H9 (cell line): ENCODE results near the gene ZNF346. TPM values are rescaled to one million over a fixed set of nuclear protein-coding genes. Genes with fewer than 3 reads are reported as not detected.

Experiments
- DNase-seq: peaks from one replicate; pipeline ENCODE4 v3.0.0-alpha.2; 2017
- H2AFZ ChIP-seq: one replicate; pipeline ENCODE4 v1.6.1; 2013; ENCODE audit warnings: mild to moderate bottlenecking, low read length, control low read depth, moderate library complexity
- H2AK5ac ChIP-seq: 2 replicates; pipeline ENCODE4 v1.6.1; 2013; ENCODE audit warnings: low read length, control low read depth, mixed read lengths; ENCODE audit not compliant: insufficient read length
- H2BK120ac ChIP-seq: one replicate; pipeline ENCODE4 v1.6.1; 2013; ENCODE audit warnings: low read depth, mild to moderate bottlenecking, low read length, control low read depth, inconsistent platforms; ENCODE audit not compliant: poor library complexity, severe bottlenecking
- H2BK12ac ChIP-seq: 2 replicates; pipeline ENCODE4 v1.6.1; 2013; ENCODE audit warnings: low read length, control low read depth, mixed read lengths, low read depth; ENCODE audit not compliant: insufficient read length
- H2BK15ac ChIP-seq: 2 replicates; pipeline ENCODE4 v1.6.1; 2013; ENCODE audit warnings: low read depth, low read length, control low read depth
- H2BK20ac ChIP-seq: one replicate; pipeline ENCODE4 v1.6.1; 2013; ENCODE audit warnings: low read depth, mild to moderate bottlenecking, low read length, control low read depth, inconsistent platforms; ENCODE audit not compliant: poor library complexity, severe bottlenecking
- H2BK5ac ChIP-seq: 2 replicates; pipeline ENCODE4 v1.6.1; 2013; ENCODE audit warnings: low read length, control low read depth, mixed read lengths; ENCODE audit not compliant: insufficient read length
- H3K14ac ChIP-seq: 2 replicates; pipeline ENCODE4 v1.6.1; 2013; ENCODE audit warnings: low read length, control low read depth; ENCODE audit not compliant: insufficient read depth
- H3K18ac ChIP-seq: 2 replicates; pipeline ENCODE4 v1.6.1; 2013; ENCODE audit warnings: low read depth, mild to moderate bottlenecking, mixed read lengths, low read length, control low read depth; ENCODE audit not compliant: insufficient read length
- H3K23ac ChIP-seq: 2 replicates; pipeline ENCODE4 v1.6.1; 2013; ENCODE audit warnings: low read length, control low read depth, mixed read lengths, low read depth; ENCODE audit not compliant: insufficient read length
- H3K23me2 ChIP-seq: 2 replicates; pipeline ENCODE4 v1.6.1; 2013; ENCODE audit warnings: low read depth, mild to moderate bottlenecking, mixed read lengths, low read length, control low read depth; ENCODE audit not compliant: insufficient read length, poor library complexity, severe bottlenecking
- H3K27ac ChIP-seq: 2 replicates; pipeline ENCODE4 v1.5.1; 2013; ENCODE audit warnings: low read length, control low read depth, mixed read lengths, low read depth; ENCODE audit not compliant: insufficient read length
- H3K27me3 ChIP-seq: 2 replicates; pipeline ENCODE4 v1.6.1; 2013; ENCODE audit warnings: low read length, control low read depth, inconsistent platforms; ENCODE audit not compliant: insufficient read depth
- H3K4ac ChIP-seq: 2 replicates; pipeline ENCODE4 v1.6.1; 2013; ENCODE audit warnings: low read depth, mild to moderate bottlenecking, control low read depth, inconsistent platforms, low read length, moderate library complexity
- H3K4me1 ChIP-seq: 2 replicates; pipeline ENCODE4 v1.6.1; 2013; ENCODE audit warnings: low read length, control low read depth, inconsistent platforms; ENCODE audit not compliant: insufficient read depth
- H3K4me2 ChIP-seq: 2 replicates; pipeline ENCODE4 v1.6.1; 2013; ENCODE audit warnings: low read length, control low read depth, mixed read lengths; ENCODE audit not compliant: insufficient read length, insufficient read depth
- H3K56ac ChIP-seq: 2 replicates; pipeline ENCODE4 v1.6.1; 2013; ENCODE audit warnings: low read depth, mild to moderate bottlenecking, mixed read lengths, low read length, control low read depth; ENCODE audit not compliant: insufficient read length
- H3K79me1 ChIP-seq: 2 replicates; pipeline ENCODE4 v1.6.1; 2013; ENCODE audit warnings: low read depth, mild to moderate bottlenecking, moderate library complexity, low read length, control low read depth, inconsistent platforms; ENCODE audit not compliant: insufficient read depth, poor library complexity, severe bottlenecking
- H3K79me2 ChIP-seq: 2 replicates; pipeline ENCODE4 v1.6.1; 2013; ENCODE audit warnings: low read length, control low read depth, inconsistent platforms; ENCODE audit not compliant: insufficient read depth
- H3K9ac ChIP-seq: 2 replicates; pipeline ENCODE4 v1.6.1; 2013; ENCODE audit warnings: low read length, control low read depth, mixed read lengths; ENCODE audit not compliant: insufficient read length; ENCODE audit errors: extremely low read depth
- H3K9me3 ChIP-seq: one replicate; pipeline ENCODE4 v1.6.1; 2013; ENCODE audit warnings: low read depth, low read length, inconsistent platforms; ENCODE audit not compliant: control insufficient read depth
- H3T11ph ChIP-seq: one replicate; pipeline ENCODE4 v1.6.1; 2013; ENCODE audit warnings: mild to moderate bottlenecking, low read length, control low read depth, inconsistent platforms
- H4K20me1 ChIP-seq: one replicate; pipeline ENCODE4 v1.6.1; 2013; ENCODE audit not compliant: control insufficient read depth, insufficient read length, insufficient read depth
- H4K5ac ChIP-seq: 2 replicates; pipeline ENCODE4 v1.6.1; 2013; ENCODE audit warnings: low read depth, mild to moderate bottlenecking, mixed read lengths, low read length, control low read depth; ENCODE audit not compliant: insufficient read length
- H4K8ac ChIP-seq: replicated peaks from 2 replicates; pipeline ENCODE4 v1.6.1; 2013; ENCODE audit warnings: low read length, control low read depth, mixed read lengths, low read depth; ENCODE audit not compliant: insufficient read length
- H4K91ac ChIP-seq: 2 replicates; pipeline ENCODE4 v1.6.1; 2013; ENCODE audit warnings: low read depth, mild to moderate bottlenecking, moderate library complexity, mixed read lengths, low read length, control low read depth; ENCODE audit not compliant: insufficient read length
- H3K27ac Mint-ChIP-seq, 3 experiments: 2 replicates in 2 of 3; 3 replicates in 1 of 3; pipeline ENCODE4 v1.8.0; 2020 to 2021; ENCODE audit warnings: mixed read lengths in 3 of 3, mild to moderate bottlenecking in 1 of 3, moderate library complexity in 1 of 3
- H3K27me3 Mint-ChIP-seq: 2 replicates; pipeline ENCODE4 v1.8.0; 2021; ENCODE audit warnings: low read depth, mild to moderate bottlenecking, moderate library complexity, mixed read lengths
- H3K36me3 Mint-ChIP-seq, 3 experiments: 2 replicates in 2 of 3; 3 replicates in 1 of 3; pipeline ENCODE4 v1.8.0; 2020 to 2021; ENCODE audit warnings: low read depth in 3 of 3, mixed read lengths in 3 of 3; ENCODE audit not compliant: insufficient read depth in 1 of 3
- H3K4me1 Mint-ChIP-seq, 2 experiments: 2 replicates each; pipeline ENCODE4 v1.8.0; 2020; ENCODE audit warnings: mixed read lengths in 2 of 2
- H3K4me3 Mint-ChIP-seq, 2 experiments: 2 replicates in 1 of 2; 3 replicates in 1 of 2; pipeline ENCODE4 v1.8.0; 2020 to 2021; ENCODE audit warnings: mild to moderate bottlenecking in 2 of 2, mixed read lengths in 2 of 2, moderate library complexity in 1 of 2
- H3K9me3 Mint-ChIP-seq, 2 experiments: 2 replicates in 1 of 2; 3 replicates in 1 of 2; pipeline ENCODE4 v1.8.0; 2020; ENCODE audit warnings: mild to moderate bottlenecking in 2 of 2, mixed read lengths in 2 of 2, moderate library complexity in 1 of 2
- CTCF ChIP-seq: fragments of 200-600 bp; sonication (generic); conservative IDR thresholded peaks from 3 replicates; pipeline ENCODE4 v1.8.0; 2021; ENCODE audit warnings: antibody characterized with exemption, mild to moderate bottlenecking
- WGBS: extraction: QIAGEN DNeasy Blood & Tissue Kit; methylation state at CpG from one replicate; pipeline ENCODE4 v1.1.7; 2013; ENCODE audit warnings: missing lambda C conversion rate, low lambda C conversion rate, mixed read lengths; ENCODE audit not compliant: insufficient read length; ENCODE audit errors: extremely low coverage; 5-methylcytosine and 5-hydroxymethylcytosine counted together
- total RNA-seq: library from RNA; stranded (reverse); gene quantifications from 2 replicates; pipeline ENCODE4 v1.2.1, GENCODE V29; 2021

ZNF346 gene
- total RNA-seq, 1 experiment from 2014 or later = 22.7 TPM

- H3K27me3 ChIP-seq = no peaks in the 10 kb centered on the region
- Mint-ChIP-seq H3K9me3 (no peaks in the 10 kb centered on the region; a peak in 2 of 5 replicates), H3K27me3 (0 out of 2 replicates have a peak, but pooled peaks cover 2% of the 10 kb centered on the region), H3K27ac (no peak overlapping the region), H3K4me1 (peaks cover 9 to 17% of the 10 kb centered on the region in 2 experiments), H3K36me3 (no peaks in the 10 kb centered on the region), H3K4me3 (no peak overlapping the region)
- WGBS = no CpG with 5 or more reads among the region's 5 CpGs
- no peak overlapping the region for H3K23ac ChIP-seq
- H4K91ac ChIP-seq = no peak overlapping the region
- H4K8ac ChIP-seq = no peak overlapping the region
- H3K9me3 ChIP-seq = no peaks in the 10 kb centered on the region
- no peak overlapping the region for H2AK5ac ChIP-seq
- no peak overlapping the region for H3K4ac ChIP-seq
- H2AFZ ChIP-seq = no peak overlapping the region
- no peaks in the 10 kb centered on the region for H4K20me1 ChIP-seq
- no peak overlapping the region for H2BK120ac ChIP-seq
- no peaks in the 10 kb centered on the region for H3K23me2 ChIP-seq
- no peak for DNase-seq
- no peaks in the 10 kb centered on the region for H3K79me2 ChIP-seq
- H2BK12ac ChIP-seq = no peak overlapping the region
- no peak overlapping the region for H3K9ac ChIP-seq
- no peak overlapping the region for H3K56ac ChIP-seq
- no peak overlapping the region for H3T11ph ChIP-seq
- no peak overlapping the region for H3K4me2 ChIP-seq
- no peak overlapping the region for H4K5ac ChIP-seq
- no peak overlapping the region for H2BK20ac ChIP-seq
- H2BK15ac ChIP-seq = no peak overlapping the region
- TF ChIP-seq CTCF = no peak
- H3K14ac ChIP-seq = no peak overlapping the region
- H3K79me1 ChIP-seq = no peaks in the 10 kb centered on the region
- H3K27ac ChIP-seq = no peak overlapping the region
- no peak overlapping the region for H2BK5ac ChIP-seq
- H3K4me1 ChIP-seq = peaks cover 2% of the 10 kb centered on the region; the same call in 1 of the 2 replicates
- H3K18ac ChIP-seq = no peak overlapping the region
Observed at GRCh38 chr5:177080265-177080664, 57.8 kb downstream of the ZNF346 start.
